Right lobe of liver (tissue), 6 donors: ENCODE results near the gene COL24A1. TPM values are rescaled to one million over a fixed set of nuclear protein-coding genes. Genes with fewer than 3 reads are reported as not detected.

Source experiments
- ATAC-seq, 4 donors: fragments of 200-7000 bp; cut with Tn5 transposase; one replicate each; pipeline ENCODE4 v1.9.1; 2020; ENCODE audit warnings: mild to moderate bottlenecking in 4 of 4, moderate library complexity in 4 of 4
- DNase-seq, 3 donors: peaks; one replicate each; pipeline ENCODE4 v3.0.0-alpha.2; 2020
- H3K27ac ChIP-seq, 3 donors: fragments of 200-600 bp; one replicate each; pipeline ENCODE4 v1.8.0; 2022
- H3K27me3 ChIP-seq, 2 donors: fragments of 200-600 bp; one replicate each; pipeline ENCODE4 v1.8.0; 2022
- H3K36me3 ChIP-seq, 4 donors: fragments of 200-600 bp; sonication (generic) in 1 of 4; one replicate each; pipeline versions ENCODE4 v1.5.1 to v1.8.0; 2017 to 2022; ENCODE audit warnings: control low read depth in 1 of 4
- H3K4me1 ChIP-seq, 4 donors: fragments of 200-600 bp; sonication (generic) in 1 of 4; one replicate each; pipeline versions ENCODE4 v1.5.1 to v1.8.0; 2017 to 2022; ENCODE audit warnings: control low read depth in 1 of 4
- H3K4me3 ChIP-seq, 3 donors: fragments of 200-600 bp; one replicate each; pipeline ENCODE4 v1.8.0; 2022
- H3K9me3 ChIP-seq, 4 donors: fragments of 200-600 bp; sonication (generic) in 1 of 4; one replicate each; pipeline versions ENCODE4 v1.5.1 to v1.8.0; 2017 to 2022; ENCODE audit warnings: control low read depth in 1 of 4
- POLR2A ChIP-seq: fragments of 450-650 bp; IDR thresholded peaks from one replicate; pipeline ENCODE4 v1.6.1; 2017; ENCODE audit warnings: antibody characterized with exemption, mild to moderate bottlenecking
- WGBS: methylation state at CpG from one replicate; pipeline ENCODE4 v1.1.6; 2018; ENCODE audit warnings: low coverage, low lambda C conversion rate; ENCODE audit not compliant: insufficient coverage; ENCODE audit errors: missing lambda C conversion rate; 5-methylcytosine and 5-hydroxymethylcytosine counted together
- intact Hi-C, 2 donors: fragments of 100-400 bp; cut with DNase I; formaldehyde crosslinking; loops; one replicate each; pipeline versions ENCODE4 v1.11.2 to v1.14.1; 2022
- total RNA-seq, 6 experiments: library from RNA; depleted of rRNA in 2 of 6; stranded (reverse); fragments of >200 nt in 2 of 6; fragmentation: NEBNext Ultra II Directional in 3 of 6; extraction: Animal tissue kit (Norgen Biotek cat#: 25700) in 3 of 6; gene quantifications; one replicate each; pipeline versions ENCODE4 v1.1.0 to v1.2.4, GENCODE V29; 2016 to 2023
- TF ChIP-seq, protein P1 (sequence below), 4 donors: fragments of 200-600 bp in 3 of 4; fragments of 450-650 bp in 1 of 4; IDR thresholded peaks; one replicate each; pipeline versions ENCODE4 v1.5.1 to v1.8.0; 2016 to 2022; ENCODE audit warnings: antibody characterized with exemption in 4 of 4, mild to moderate bottlenecking in 2 of 4
- donor health status: DM: no; HTN: yes; CAD: no.
- donor health status: DM: no; HTN: no; CAD: no.
- donor health status: DM: no; HTN: no; CAD: no.
- donor health status: DM: no; HTN: yes; CAD: no.
- donor health status: DM: no; HTN: yes; CAD: no.

COL24A1 gene
- total RNA-seq, 6 experiments from 2014 or later, result 0.05 to 0.07 TPM; not detected in 4

- WGBS, result 71% methylated on average over 9 of the region's 9 CpGs
- TF ChIP-seq, protein P1, sequence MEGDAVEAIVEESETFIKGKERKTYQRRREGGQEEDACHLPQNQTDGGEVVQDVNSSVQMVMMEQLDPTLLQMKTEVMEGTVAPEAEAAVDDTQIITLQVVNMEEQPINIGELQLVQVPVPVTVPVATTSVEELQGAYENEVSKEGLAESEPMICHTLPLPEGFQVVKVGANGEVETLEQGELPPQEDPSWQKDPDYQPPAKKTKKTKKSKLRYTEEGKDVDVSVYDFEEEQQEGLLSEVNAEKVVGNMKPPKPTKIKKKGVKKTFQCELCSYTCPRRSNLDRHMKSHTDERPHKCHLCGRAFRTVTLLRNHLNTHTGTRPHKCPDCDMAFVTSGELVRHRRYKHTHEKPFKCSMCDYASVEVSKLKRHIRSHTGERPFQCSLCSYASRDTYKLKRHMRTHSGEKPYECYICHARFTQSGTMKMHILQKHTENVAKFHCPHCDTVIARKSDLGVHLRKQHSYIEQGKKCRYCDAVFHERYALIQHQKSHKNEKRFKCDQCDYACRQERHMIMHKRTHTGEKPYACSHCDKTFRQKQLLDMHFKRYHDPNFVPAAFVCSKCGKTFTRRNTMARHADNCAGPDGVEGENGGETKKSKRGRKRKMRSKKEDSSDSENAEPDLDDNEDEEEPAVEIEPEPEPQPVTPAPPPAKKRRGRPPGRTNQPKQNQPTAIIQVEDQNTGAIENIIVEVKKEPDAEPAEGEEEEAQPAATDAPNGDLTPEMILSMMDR (IDR thresholded peaks at IDR 0.05), result no peak
- no peak for TF ChIP-seq POLR2A
- Histone ChIP-seq H3K4me3 (no peak overlapping the region), H3K4me1 (no peaks in the 10 kb centered on the region), H3K9me3 (no peaks in the 10 kb centered on the region), H3K36me3 (no peaks in the 10 kb centered on the region), H3K27me3 (no peaks in the 10 kb centered on the region), H3K27ac (no peak overlapping the region)
- intact Hi-C loops, result no loop called here
- no peak for ATAC-seq
- no peak for DNase-seq
Observed at GRCh38 chr1:85824066-85824840, 332.3 kb downstream of the COL24A1 start.

DNA sequence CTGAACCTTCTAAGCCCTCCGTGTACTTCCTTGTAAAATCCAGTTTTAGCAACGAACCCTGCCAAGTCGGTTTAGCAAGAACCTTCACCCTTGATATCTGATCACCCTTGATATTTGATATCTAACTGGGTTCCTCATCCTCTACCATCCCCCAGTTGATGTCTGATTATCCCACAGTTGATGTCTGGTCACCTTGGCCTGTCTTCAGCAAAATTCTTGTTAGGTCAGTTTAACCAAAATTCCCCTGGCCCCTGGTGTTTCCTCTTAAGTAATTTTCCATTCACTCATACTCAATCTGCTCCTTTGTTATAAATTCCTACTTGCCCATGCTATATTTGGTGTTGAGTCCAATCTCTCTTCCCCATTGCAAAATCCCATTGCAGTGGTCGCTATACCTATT lies 333.9 kb downstream of the COL24A1 start:
- no peak for ATAC-seq
- TF ChIP-seq, protein P1 (IDR thresholded peaks at IDR 0.05), result no peak
- no peak for TF ChIP-seq POLR2A
- intact Hi-C loops, result no loop called here
- H3K36me3 ChIP-seq, result no peaks in the 10 kb centered on the region
- no peaks in the 10 kb centered on the region for H3K27me3 ChIP-seq
- DNase-seq, result no peak
- H3K27ac ChIP-seq, result no peak overlapping the region
- no peak overlapping the region for H3K4me3 ChIP-seq
- 57% methylated on average over 4 of the region's 4 CpGs for WGBS
- no peaks in the 10 kb centered on the region for H3K9me3 ChIP-seq
- H3K4me1 ChIP-seq, result no peaks in the 10 kb centered on the region

DNA sequence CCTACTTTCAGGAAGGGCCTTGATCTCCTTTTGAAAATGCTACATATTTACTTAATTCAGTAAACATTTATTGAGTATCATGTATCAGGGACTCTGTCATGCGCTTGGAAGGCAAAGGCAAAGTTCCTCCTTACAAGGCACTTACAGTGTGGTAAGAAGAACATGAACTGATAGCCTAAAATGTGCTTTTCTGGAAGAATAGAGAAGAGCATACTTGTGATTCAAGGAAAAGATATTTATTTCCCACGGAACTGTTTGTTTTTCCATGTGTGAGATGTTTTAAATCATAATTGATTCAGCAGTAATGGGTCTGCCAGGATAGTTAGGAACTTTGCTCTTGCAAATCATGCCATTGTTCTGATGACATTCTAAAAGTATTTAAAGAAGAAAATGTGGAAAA lies 338.2 kb downstream of the COL24A1 start:
- Histone ChIP-seq H3K36me3 (no peaks in the 10 kb centered on the region), H3K4me3 (no peak overlapping the region), H3K4me1 (no peaks in the 10 kb centered on the region), H3K27ac (no peak overlapping the region), H3K27me3 (no peaks in the 10 kb centered on the region), H3K9me3 (no peaks in the 10 kb centered on the region)
- ATAC-seq (no peak), DNase-seq (no peak)
- intact Hi-C loops, result no loop called here
- WGBS, result 40% methylated on average over 2 of the region's 2 CpGs
- no peak for TF ChIP-seq POLR2A
- TF ChIP-seq, protein P1 (IDR thresholded peaks at IDR 0.05), result no peak

GRCh38 chr1:85816606-85817005 lies 340.0 kb downstream of the COL24A1 start:
- no peak for TF ChIP-seq POLR2A
- TF ChIP-seq, protein P1 (IDR thresholded peaks at IDR 0.05), result no peak
- no peaks in the 10 kb centered on the region for H3K4me1 ChIP-seq
- no peak overlapping the region for H3K4me3 ChIP-seq
- H3K9me3 ChIP-seq, result no peaks in the 10 kb centered on the region
- intact Hi-C loops, result no loop called here
- H3K27me3 ChIP-seq, result no peaks in the 10 kb centered on the region
- H3K36me3 ChIP-seq, result no peaks in the 10 kb centered on the region
- DNase-seq, result no peak
- no peak for ATAC-seq
- H3K27ac ChIP-seq, result no peak overlapping the region
- WGBS, result 82% methylated on average over 1 of the region's 1 CpG
